Measurements from ENCODE around the gene SLC26A3. TPM values are rescaled to one million over a fixed set of nuclear protein-coding genes. Genes with fewer than 3 reads are reported as not detected.
"Not testable (repeated sequence)": the region's sequence is repeated elsewhere in the genome, so short reads cannot be mapped to it uniquely, and the experiment has no call there.

Gene SLC26A3
- 0.45 TPM for total RNA-seq
- long read RNA-seq, partial matches to known transcripts = 0 of 1 reads
- long read RNA-seq, other reads (novel, unspliced or antisense) = 0 of 1 reads

GRCh38 chr7:107803009-107803610, at the start of gene SLC26A3:
Gene SLC26A3, minus strand, starts transcription at chr7:107803223. Its CDS starts 8,714 bp downstream, at chr7:107794509.
- no peak for DNase-seq (ENCODE audit: low spot score)

- DNase-seq (ENCODE audit: low spot score) = no peak
These were observed 47.6 kb upstream of the SLC26A3 start for GRCh38 chr7:107850643-107851042.

- DNase-seq (ENCODE audit: low spot score) = no peak
These were observed 47.2 kb upstream of the SLC26A3 start for GRCh38 chr7:107850216-107850615.

- DNase-seq (ENCODE audit: low spot score) = not testable (repeated sequence)
These were observed 45.2 kb upstream of the SLC26A3 start for GRCh38 chr7:107848211-107848610.

- DNase-seq (ENCODE audit: low spot score) = not testable (repeated sequence)
These were observed 44.8 kb upstream of the SLC26A3 start for GRCh38 chr7:107847836-107848175.

GRCh38 chr7:107847168-107847835, 44.3 kb upstream of the SLC26A3 start:
- no peak for DNase-seq (ENCODE audit: low spot score)

- DNase-seq (ENCODE audit: low spot score) = no peak
These were observed 43.3 kb upstream of the SLC26A3 start for GRCh38 chr7:107846324-107846723.

- no peak for DNase-seq (ENCODE audit: low spot score)
These were observed 40.2 kb upstream of the SLC26A3 start for GRCh38 chr7:107843184-107843583.

- DNase-seq (ENCODE audit: low spot score) = no peak
These were observed 39.2 kb upstream of the SLC26A3 start for GRCh38 chr7:107842213-107842612.

GRCh38 chr7:107838816-107839565, 36.0 kb upstream of the SLC26A3 start:
- DNase-seq (ENCODE audit: low spot score) = no peak

- DNase-seq (ENCODE audit: low spot score) = no peak
These were observed 35.1 kb upstream of the SLC26A3 start for GRCh38 chr7:107838024-107838601.

GRCh38 chr7:107837145-107837512, 34.1 kb upstream of the SLC26A3 start:
- no peak for DNase-seq (ENCODE audit: low spot score)

- DNase-seq (ENCODE audit: low spot score) = no peak
These were observed 33.5 kb upstream of the SLC26A3 start for GRCh38 chr7:107836237-107837144.

GRCh38 chr7:107834401-107834800, 31.4 kb upstream of the SLC26A3 start:
- no peak for DNase-seq (ENCODE audit: low spot score)

- DNase-seq (ENCODE audit: low spot score) = no peak
These were observed 30.7 kb upstream of the SLC26A3 start for GRCh38 chr7:107833684-107834106.

- no peak for DNase-seq (ENCODE audit: low spot score)
These were observed 27.4 kb upstream of the SLC26A3 start for GRCh38 chr7:107830420-107830819.

- DNase-seq (ENCODE audit: low spot score) = no peak
These were observed 25.5 kb upstream of the SLC26A3 start for GRCh38 chr7:107828540-107828939.

- no peak for DNase-seq (ENCODE audit: low spot score)
These were observed 24.5 kb upstream of the SLC26A3 start for GRCh38 chr7:107827501-107827900.

- DNase-seq (ENCODE audit: low spot score) = no peak
These were observed 23.4 kb upstream of the SLC26A3 start for GRCh38 chr7:107826451-107826850.

GRCh38 chr7:107824858-107825257, 21.8 kb upstream of the SLC26A3 start:
- no peak for DNase-seq (ENCODE audit: low spot score)

GRCh38 chr7:107818622-107819021, 15.6 kb upstream of the SLC26A3 start:
- no peak for DNase-seq (ENCODE audit: low spot score)

Data from mesenteric fat pad (tissue), 1 donor.